Pons (tissue), 1 donor: ENCODE measurements around the gene CBR4.
A peak's percentile ranks its signal among the peaks of the same experiment; 100 is the strongest.
"Not testable (repeated sequence)": the region's sequence is repeated elsewhere in the genome, so short reads cannot be mapped to it uniquely, and the experiment has no call there.

Source experiments
- DNase-seq: peaks from one replicate; pipeline ENCODE4 v3.0.0-alpha.2; 2016; ENCODE audit warnings: low spot score

The CBR4 gene

DNA sequence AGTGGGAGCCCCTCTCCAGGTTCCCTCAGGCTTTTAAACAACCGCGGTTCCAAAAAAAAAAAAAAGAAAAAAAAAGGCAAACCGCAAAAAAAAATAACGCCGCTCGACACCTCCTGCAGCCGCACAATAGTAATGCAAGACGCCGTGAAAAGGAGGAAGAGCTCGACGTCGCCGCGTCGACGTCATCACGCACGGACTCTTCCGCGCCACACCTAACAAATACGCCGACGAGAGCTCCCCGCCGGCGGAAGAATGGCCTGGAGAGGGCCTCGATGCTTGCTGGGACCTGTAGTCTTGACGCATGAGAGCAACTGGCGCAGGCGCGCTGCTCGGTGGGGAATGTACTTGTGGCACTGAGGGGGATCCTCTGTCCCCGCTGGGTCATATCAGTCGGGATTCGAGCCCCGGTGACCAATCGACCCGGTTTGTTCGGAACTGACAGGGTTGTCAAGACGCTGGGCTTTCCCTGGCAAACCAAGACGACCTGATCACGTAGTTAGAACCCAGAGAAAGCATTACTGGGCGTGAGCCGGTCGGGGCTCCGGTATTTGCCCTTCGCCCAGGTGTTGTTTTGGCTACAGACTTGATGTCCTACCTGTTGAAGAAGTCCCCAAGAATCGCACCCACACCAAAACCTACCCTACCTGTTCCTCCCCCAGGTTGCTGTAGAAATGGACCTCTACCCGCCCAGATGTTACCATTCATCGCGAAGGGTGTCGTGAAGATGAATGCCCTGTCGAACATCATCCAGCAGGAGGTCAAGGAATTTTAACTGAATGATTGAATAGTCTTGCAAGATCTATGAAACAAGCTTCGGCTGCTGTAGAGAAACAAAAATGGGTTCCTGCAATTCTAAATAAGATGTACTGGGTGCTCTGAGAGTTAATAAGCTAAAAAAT is at the start of gene CBR4:
Gene CBR4 (minus strand): TSS at position 131 of the 899 bp plus-strand sequence. CDS start 166 bp downstream, outside the sequence.
- peak; percentile 99 for DNase-seq

DNA sequence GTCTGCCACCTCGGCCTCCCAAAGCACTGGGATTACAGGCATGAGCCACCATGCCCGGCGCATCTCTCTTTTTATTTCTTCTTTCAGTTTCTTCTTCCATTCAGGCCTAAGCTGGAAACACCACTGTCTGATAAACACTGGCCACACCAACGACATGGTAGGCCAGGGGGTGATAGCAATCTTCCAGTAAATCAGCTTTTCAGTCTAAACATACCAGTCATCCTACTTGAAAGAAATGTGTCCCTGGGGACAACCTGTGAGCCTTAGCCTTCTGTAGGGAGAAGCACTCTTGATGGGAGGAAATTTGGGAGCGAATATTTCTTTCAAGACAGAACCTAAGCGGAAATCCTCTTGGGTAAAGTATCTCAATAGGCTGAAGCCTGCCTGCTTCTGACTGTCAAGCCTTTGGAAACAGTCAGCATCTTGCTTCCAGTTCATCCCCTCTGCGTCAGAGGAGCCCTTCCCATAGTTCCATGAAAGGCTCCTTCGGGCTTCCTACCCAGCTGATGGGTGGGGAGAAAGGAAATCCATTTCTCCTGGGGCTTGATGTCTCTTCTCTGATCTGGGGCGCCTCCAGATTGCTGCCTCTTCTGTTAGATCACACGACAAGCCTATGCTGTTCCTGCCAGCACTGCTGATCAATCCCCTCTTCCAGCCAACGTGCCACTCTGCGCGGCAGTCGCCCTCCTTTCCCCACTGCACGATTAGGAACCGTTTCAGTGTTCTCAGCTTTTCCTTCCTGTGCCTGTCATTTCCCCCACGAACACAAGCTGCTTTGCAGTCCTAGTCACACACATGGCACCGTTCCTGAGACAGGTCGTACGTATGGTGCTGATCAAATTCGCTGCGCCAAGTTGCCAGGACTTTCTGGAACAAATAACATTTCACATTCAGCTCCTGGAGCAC is 49.5 kb upstream of the CBR4 start:
- no peak for DNase-seq

DNA sequence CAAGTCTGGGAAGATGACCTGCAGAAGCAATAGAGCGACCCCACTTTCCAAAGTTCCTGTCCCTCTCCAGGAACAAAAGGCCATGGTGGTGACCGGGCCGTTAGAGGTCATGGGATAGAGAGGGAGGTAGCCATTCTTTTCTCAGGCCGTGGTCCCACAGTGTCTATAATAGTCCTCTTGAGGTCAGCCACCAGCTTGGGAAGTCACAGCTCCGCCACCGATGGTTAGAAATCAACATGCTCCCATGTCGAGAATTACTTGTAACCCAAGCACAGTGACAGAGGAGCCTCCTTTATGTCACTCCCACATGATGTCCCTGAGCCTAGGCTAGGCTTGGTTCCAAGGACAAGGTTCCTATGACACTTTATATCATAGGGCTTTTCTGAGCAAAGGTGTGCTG is 48.3 kb upstream of the CBR4 start:
- no peak for DNase-seq

DNA sequence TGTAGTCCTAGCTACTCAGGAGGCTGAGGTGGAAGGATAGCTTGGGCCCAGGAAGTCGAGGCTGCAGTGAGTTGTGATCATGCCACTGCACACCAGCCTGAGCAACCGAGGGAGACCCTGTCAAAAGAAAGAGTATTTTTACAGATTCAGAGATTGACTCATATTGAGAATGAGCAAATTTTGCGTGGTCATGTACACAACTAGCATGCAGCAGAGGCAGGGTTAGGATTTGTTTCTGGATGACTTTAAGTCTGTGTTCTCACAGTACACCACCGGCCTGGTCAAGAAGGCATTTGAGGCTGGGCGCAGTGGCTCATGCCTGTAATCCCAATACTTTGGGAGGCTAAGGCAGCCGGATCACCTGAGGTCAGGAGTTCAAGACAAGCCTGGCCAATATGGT is 44.8 kb upstream of the CBR4 start:
- DNase-seq, result no peak

DNA sequence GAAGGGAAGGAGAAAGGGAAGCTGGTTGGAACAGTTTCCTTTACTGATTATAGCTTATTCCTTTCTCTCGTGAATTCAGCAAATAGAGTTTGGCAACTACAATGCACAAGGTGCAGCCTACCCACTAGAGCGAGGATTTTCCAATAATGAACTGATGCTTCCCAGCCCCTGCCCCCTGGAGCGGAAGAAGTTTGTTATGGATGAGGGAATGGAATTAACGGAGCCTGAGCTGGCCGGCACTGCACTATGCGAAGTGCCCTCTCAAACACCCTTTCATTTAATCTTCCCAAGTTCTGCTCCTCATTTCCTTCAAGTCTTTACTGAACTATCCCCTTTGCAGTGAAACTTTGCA is 42.5 kb upstream of the CBR4 start:
- DNase-seq, result no peak

DNA sequence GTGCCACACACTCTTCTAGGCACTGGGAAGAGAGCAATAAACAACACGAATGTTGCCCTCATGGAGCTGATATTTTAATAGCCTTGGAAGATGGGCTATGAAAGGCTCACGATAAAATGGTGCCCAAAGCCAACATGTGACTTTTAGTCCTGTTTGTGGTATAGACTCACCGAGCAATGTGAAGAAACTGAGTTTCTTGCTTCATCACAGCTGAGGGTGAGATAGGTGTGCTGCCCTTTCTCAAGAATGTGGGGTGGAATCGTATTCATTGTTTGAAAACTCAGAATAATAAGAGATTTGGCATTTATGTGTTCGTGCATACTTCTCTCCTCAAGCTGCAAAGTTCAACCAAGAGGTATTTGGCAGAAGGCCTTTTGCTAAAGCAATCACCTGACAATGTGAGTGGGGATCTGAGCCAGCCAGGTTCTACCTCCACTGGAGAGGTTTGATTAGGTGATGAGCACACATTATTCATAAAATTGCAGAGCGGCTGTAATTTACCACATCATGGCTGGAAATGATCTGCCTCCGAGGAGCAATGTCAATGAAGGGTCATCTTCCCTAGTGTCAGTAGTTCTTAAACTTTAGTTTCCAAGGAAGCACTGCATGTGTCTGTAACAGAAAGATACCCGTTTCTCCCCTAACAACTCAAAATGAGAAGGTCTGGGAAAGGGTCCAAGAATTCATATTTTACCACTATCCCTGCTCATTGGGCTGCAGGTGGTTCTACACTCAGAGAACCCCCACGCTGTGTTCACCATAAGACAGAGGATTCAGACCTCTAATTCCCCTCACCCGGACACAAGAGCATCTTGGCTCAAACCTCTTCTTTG is 41.9 kb upstream of the CBR4 start:
- no peak for DNase-seq

DNA sequence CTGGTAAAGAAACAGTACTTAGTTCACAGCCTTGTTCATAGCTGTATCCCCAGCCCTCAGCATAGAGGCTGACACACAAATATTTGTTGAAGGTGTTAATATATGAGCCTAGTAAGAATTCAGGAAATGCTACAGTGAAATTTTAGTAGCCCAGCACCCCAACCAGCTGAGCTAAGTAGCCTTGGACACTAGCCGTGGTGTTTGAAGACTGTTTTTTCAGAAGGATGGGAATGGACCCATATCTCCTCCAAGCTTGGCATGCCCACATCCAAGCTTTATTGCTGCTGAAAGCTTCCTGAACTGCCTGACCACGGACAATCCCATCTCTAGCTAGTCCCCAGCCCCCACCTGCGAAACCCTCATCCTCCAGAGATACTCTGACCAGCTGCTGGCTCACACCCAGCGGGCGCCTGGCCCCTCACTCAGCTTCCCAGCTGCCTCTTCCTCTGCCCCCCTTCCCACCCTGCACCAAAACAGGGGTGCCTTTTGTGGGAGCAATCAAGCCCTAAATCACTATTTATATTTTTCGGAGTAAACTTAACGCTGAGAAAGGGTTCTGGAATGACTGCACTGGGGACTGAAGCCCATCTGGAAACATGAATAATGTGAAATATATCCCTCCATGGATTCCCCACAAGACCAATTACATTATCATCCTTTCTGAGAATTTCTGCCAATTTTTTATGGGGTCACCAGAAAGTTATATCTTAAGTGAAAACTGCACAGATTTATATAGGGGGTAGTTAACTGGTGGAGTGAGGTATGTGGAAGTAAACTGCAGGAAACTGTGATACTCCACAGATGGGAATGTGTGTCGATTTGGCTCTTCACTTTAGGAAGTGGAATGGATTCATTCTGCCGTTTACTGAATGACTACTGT is 41.1 kb upstream of the CBR4 start:
- no peak for DNase-seq

DNA sequence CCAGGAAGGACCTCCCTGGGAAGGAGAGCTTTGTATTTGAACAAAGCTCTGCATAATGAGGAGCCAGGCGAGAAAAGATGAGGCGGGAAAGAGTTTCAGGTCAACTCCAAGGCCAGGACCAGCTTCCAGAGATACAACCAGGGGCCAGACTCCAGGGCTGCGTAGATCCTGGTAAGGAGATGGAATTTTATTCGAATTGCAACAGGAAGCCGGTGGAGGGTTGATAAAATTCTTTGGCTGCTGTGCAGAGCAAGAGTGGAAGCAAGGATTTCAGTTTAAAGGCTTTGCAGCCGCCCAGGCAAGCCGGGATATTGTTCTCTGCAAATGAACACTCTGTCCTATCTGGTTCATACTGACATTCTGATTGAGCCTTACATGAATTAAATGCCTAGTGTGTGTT is 40.2 kb upstream of the CBR4 start:
- DNase-seq, result no peak

DNA sequence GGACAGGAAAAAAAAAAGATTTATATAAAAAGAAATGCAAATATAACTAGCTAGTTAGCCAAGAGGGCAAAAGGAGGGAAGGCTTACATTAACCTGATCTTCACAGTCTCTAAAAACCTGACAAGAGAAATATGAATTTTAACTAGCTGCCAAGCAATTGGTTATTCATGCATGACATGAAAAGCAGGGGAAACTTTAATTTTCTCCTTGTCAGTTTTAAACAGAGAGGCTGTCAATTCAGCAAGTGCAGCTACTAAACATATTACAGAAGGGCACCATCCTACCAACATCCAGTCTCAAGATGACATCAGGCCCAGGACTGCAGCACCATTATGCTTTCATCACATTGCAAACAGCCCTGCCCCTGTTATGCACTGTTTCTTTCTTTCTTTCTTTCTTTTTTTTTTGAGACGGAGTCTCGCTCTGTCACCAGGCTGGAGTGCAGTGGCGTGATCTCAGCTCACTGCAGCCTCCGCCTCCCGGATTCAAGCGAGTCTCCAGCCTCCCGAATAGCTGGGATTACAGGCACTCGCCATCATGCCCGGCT is 38.9 kb upstream of the CBR4 start:
- no peak for DNase-seq

DNA sequence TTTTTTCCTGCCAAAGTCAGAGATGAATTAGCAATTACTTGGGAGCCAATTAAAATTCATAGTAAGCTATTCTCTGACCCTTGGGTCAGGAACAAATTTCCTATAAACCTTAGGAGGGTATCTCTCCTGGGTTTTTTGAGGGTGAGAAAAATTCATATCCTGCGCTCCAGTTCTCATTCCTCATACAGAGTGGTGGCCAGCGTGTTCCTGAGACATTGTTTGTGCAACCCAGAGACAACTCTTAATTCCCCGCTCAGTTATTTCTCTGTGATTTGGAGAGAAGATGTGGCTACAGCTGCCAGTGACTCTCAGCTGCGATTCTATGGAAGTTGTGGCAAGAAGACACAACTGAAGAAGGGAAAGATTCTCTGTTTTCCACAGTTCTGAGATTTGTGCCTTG is 37.9 kb upstream of the CBR4 start:
- DNase-seq, result no peak

DNA sequence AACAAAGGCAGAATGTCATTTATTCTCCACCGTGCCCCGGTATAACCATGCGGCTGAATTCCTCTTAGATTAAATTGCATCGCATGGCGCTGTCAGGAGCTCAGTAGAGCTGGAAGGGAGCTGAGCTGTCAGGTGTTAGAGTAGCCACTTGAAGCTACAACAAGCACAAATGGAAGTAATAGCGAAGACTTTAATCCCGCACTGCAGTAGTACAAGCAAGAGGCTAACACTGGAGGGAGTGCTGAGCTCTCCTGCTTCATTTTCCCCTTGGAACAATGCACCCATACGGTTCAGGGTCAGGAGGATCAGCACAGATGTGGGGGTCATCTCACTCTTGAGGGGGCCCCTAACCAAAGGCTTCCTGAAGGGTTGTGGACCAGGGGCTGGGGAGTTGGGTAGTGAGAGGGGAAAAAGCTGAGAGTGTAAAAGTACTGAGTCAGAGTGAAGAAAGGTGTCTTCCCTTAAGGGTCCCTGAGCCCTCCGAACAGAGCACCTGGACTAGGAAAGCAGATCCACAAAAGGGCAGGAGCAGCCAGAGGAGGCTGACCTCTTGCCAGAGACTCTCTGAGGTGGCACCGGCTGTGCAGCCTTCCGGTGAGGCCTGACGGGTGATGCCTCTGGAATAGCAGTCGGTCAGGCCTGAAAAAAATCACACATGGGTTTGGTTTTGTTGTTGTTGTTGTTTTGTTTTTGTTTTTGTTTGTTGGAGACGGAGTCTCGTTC is 36.0 kb upstream of the CBR4 start:
- no peak for DNase-seq

DNA sequence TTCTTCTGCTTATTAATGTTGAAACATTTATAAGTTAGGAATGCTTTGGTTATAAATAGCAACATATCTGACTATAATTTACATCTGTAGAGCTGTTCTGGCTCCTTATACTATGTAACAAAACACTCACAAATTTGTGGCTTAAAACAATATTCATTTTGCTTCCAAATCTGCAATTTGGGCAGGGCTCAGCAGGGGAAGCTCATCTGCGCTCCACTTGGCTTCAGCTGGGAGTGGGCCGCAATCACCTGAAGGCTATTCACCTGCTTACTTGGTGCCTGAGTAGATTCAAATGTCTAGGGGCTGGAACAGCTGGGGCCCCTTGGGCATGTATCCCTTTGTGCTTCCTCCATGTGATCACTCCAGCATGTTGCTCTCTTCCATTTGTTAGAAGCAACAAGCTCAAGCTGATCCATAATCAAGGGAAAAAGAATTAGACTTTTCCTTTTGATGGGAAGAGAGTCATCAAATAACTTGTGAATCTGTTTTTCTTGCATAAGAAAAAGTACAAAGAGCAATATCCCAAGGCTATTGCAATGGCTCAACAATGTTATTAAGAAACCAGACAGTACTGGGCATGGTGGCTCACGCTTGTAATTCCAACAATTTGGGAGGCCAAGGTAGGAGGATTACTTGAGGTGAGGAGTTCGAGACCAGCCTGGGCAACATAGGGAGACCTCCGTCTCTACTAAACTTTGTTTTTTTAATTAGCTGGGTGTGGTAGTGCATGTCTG is 34.8 kb upstream of the CBR4 start:
- no peak for DNase-seq

DNA sequence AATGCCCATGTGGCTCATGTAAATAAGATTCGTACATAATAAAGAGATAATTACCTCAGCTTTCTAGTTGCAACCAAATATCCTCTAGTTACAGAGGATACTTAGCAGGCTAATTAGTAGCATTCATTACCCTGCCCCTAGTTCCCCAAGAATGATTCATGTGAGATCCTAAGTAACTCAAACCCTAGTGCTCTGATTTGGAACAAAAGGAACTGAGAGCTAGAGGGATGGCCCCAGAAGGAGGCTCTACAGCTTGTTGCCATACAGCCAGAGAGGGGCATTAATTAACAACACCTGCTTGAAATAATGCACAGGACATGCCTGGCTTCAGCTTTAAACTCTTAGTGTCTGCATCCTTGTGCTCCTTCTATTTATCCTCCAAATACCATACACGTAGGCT is 32.6 kb upstream of the CBR4 start:
- DNase-seq, result no peak

DNA sequence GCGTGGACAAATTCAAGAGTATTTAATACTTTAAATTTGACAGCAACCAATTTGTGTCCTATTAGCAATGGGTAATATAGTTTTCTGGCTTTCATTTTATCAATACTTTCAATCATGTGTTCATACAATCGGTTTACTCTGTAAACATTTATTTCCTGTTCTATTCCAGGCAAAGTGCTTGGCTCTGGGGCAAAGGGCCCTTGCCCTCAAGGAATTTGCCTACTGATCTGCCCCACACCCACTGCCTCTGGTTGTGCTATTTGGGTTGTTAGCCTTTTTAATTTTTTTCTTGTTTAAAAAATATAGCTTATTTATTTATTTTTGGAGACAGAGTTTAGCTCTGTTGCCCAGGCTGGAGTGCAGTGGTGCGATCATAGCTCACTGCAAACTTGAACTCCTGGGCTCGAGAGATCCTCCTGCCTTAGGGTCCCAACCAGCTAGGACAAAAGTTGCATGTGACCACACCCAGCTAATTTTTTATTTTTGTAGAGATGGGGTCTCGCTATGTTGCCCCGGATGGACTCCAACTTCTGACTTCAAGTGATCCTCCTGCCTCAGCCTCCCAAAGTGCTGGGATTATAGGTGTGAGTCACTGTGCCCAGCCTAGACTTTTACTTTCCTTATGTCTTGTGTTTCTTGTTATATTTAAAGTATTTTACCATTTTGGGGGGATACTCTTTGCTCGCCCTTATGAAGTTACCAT is 30.7 kb upstream of the CBR4 start:
- DNase-seq, result no peak

DNA sequence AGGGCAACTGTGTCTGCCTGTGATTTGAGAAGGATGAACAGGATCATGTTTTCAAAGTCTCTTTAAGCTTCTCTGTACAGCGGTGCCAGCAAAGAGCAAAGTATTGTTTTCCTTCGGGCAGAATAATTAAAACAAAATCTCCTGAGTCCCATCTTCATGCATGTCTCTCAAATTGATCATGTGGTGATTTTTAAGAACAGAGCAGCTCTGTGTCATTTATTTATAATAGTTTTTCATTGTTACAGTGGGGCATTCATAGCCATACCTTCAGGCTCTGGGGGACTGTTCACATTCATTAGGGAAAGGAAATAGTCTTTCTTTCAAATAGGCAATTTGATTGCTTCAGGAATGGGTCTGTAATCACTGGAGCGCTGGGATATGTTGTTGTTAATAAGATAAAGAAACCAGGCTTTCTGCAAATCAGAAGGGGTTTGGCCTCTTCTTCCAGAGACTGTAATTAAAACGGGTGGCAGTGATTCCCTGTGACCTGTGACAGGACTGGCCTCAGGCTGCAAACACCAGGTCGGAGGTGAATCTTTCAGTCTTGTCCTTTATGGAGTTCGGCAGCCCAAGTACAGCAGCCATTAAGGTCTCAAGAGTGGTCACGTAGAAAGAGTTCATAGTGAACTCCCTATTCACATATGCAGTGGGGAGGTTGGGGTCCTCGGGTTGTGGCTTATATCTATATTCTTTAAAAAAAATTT is 29.3 kb upstream of the CBR4 start:
- DNase-seq, result no peak

DNA sequence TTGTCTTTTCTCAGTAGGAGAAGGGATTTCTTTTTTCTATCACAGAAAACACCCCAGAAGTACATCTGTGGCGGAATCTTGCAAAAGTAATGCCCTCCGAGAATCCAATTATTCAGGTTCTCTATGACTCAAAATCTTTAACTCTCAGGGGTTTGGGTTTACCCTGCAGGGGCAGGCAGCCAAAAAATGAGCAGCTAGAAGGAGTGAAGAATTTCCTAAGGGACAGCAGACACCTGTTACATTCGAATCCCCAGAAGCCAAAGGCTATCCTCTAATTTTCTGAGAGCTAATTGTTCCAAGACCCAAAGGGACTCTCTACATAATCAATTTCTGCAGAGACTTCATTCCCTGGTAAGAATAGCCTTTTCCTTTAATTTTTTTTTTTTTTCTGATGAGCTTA is 27.5 kb upstream of the CBR4 start:
- DNase-seq, result no peak

DNA sequence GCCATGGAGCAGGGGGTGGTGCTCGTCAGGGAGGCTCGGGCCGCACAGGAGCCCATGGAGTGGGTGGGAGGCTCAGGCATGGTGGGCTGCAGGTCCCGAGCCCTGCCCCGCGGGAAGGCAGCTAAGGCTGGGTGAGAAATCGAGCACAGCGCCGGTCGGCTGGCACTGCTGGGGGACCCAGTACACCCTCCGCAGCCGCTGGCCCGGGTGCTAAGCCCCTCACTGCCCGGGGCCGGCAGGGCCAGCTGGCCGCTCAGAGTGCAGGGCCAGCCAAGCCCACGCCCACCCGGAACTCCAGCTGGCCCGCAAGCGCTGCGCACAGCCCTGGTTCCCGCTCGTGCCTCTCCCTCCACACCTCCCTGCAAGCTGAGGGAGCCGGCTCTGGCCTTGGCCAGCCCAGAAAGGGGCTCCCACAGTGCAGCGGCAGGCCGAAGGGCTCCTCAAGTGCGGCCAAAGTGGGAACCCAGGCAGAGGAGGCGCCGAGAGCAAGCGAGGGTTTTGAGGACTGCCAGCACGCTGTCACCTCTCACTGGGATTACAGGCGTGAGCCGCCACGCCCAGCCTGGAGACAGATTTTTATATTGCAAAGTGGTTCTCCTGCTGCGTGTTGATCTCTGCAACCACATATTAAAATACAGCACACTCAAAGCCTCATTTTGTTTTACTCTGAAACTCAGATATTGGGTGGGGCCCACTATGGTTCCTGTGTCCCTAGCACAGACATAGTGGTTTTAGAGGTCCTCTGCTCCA is 26.0 kb upstream of the CBR4 start:
- not testable (repeated sequence) for DNase-seq
